Fibroblast of pulmonary artery (primary cell): Measurements from ENCODE around the gene TBC1D8.
A peak's percentile ranks its signal among the peaks of the same experiment; 100 is the strongest.

Experiments used
- DNase-seq: peaks from one replicate; pipeline ENCODE4 v3.0.0-alpha.2; 2010; ENCODE audit warnings: low read depth
- H3K4me3 ChIP-seq: replicated peaks from 2 replicates; pipeline ENCODE4 v1.5.1; 2011; ENCODE audit warnings: low read depth, mild to moderate bottlenecking, control low read depth, low read length, moderate library complexity
- TF ChIP-seq, protein P1 (sequence below): IDR thresholded peaks from 2 replicates; pipeline ENCODE4 v1.5.1; 2011; ENCODE audit warnings: mild to moderate bottlenecking, control low read depth, low read length, inconsistent platforms; ENCODE audit errors: missing control alignments

Gene TBC1D8

DNA sequence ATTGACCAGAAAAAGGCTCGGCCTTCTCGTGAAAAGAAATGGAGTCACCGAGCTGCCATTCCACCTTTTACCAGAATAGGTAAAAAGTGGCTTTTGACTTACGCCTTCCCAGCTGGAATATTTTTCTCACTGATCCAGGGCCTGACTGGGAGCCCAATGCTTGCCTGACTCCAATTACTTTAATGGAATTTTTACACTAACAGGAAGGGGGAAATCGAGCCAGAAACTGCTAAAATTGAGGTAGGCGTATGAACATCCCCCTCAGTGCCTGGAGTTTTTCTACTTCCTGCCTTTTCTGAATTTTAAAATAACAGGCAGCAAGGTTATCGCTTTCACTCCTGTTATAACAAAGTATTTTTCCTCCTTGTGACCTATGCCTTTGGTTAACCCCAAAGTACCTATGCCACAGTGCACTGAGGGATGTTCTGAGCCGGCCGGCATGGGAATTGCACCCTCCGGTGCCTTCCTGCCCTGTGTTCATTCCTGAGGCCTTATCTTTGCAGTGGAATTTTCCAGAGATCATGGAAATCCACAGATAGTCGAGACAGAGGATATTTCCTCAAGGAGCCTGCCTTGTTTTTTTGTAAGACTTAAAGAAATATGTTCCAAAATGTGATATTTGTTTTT is 167.4 kb downstream of the TBC1D8 start:
- TF ChIP-seq, protein P1, sequence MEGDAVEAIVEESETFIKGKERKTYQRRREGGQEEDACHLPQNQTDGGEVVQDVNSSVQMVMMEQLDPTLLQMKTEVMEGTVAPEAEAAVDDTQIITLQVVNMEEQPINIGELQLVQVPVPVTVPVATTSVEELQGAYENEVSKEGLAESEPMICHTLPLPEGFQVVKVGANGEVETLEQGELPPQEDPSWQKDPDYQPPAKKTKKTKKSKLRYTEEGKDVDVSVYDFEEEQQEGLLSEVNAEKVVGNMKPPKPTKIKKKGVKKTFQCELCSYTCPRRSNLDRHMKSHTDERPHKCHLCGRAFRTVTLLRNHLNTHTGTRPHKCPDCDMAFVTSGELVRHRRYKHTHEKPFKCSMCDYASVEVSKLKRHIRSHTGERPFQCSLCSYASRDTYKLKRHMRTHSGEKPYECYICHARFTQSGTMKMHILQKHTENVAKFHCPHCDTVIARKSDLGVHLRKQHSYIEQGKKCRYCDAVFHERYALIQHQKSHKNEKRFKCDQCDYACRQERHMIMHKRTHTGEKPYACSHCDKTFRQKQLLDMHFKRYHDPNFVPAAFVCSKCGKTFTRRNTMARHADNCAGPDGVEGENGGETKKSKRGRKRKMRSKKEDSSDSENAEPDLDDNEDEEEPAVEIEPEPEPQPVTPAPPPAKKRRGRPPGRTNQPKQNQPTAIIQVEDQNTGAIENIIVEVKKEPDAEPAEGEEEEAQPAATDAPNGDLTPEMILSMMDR: no peak
- DNase-seq: peak; percentile 17
- no peak overlapping the region for H3K4me3 ChIP-seq

- TF ChIP-seq, protein P1: no peak
- H3K4me3 ChIP-seq: no peak overlapping the region
- no peak for DNase-seq
Observed at GRCh38 chr2:100983201-100983600, 168.0 kb downstream of the TBC1D8 start.

DNA sequence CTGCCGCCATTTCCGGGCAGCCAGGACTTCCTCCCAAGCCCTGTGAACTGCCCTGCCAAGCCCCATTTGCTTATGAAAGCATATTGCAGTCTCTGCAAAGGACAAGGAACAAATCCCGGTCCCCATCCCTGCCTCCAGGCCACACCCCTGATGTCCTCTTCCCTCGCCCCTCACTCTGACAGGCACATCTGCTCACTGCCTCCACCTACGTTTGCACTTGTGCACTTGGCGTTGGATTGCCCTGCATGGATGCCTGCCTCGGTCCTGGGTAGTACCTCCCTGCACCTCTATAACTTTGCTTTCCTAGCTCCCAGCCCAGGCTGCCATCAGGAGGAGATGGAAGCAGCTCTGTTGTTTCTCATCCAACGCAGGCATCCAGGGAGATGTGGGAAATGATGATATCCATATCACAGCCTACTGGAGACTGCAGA is 168.7 kb downstream of the TBC1D8 start:
- no peak overlapping the region for H3K4me3 ChIP-seq
- TF ChIP-seq, protein P1: no peak
- DNase-seq: no peak

GRCh38 chr2:100981011-100981410 is 170.2 kb downstream of the TBC1D8 start:
- TF ChIP-seq, protein P1: no peak
- no peak for DNase-seq
- no peak overlapping the region for H3K4me3 ChIP-seq

DNA sequence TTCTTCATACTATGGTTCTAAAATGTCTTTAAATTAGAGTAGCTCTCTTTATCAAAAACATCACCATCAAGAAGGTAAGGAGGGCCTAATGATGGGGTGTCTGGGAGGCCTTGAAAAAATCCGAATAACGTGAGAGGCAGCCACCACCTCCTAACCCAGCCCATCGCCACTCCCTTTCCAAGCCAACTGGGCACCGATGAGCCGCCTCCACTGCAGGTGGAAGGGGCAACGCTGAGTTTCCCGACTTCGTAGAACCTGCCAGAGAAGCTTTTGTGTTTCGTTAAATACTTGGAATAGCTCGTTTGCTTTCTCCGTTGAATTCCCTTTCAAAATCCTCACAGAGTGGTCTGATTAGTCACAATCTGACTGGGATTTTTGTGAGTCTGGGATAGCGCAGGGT is 171.1 kb downstream of the TBC1D8 start:
- TF ChIP-seq, protein P1: no peak
- no peak overlapping the region for H3K4me3 ChIP-seq
- DNase-seq: no peak

- TF ChIP-seq, protein P1: no peak
- DNase-seq: peak; percentile 38
- no peak overlapping the region for H3K4me3 ChIP-seq
Observed at GRCh38 chr2:100978582-100979191, 172.5 kb downstream of the TBC1D8 start.

GRCh38 chr2:100977511-100977910 is 173.7 kb downstream of the TBC1D8 start:
- TF ChIP-seq, protein P1: no peak
- no peak for DNase-seq
- H3K4me3 ChIP-seq: no peak overlapping the region
